GM19397 (cell line): ENCODE results near the gene MSRB1.

ENCODE experiments used
- ATAC-seq: cut with Tn5 transposase; IDR thresholded peaks from one replicate; pipeline ENCODE4 v1.9.1; 2021; ENCODE audit warnings: mild to moderate bottlenecking, moderate library complexity; ENCODE audit not compliant: unreplicated experiment

MSRB1 gene

DNA sequence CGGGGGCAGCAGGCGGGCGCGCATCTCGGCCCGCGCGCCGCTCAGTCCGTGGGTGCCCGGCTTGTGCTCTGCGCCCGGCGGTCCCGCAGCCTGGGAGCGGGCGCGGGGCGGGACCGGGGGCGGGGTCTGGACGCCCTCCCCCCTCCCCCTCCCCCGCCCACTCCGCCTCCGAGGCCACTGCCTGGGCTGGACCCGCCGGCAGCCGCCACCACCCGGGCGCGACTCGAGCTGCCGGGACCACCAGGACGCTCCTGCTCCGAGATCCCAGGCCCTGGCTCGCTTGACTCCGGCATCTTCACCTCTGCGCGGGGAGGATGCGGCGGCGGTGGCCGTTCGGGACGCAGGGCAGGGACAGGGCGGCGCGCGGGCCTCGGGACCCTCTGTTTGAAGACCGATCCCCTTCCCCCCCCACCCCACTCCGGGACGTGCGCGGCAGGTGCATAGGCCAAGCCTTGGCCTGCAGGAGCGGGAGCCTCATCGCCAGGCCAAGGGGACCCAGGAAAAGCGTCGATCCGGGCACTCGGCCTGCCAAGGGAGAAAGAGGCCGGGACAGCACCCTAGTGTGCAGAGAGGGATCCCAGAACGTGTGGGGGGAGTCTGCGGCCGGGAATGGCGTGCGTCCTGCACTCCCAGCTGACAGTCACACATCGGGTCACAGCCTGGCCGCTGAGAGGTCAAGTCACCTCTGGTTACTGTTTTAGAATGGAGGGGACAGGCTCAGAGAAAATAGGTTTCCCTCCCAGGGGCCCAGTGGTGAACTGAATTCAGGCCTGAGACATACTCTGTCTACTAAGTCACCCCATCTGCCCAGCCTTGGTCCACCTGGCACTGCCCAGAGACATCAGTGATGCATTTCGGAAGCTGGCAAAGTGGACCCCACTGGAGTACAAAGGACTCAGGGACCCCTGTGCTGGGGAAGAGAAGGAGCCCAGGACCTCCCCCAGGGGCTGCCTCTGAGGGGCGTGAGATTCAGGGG, 24.4 kb downstream of the MSRB1 start, which contains the start of gene HS3ST6:
TSS of gene HS3ST6 (minus strand) at position 65 of the 976 bp plus-strand sequence. CDS start 92 bp downstream, outside the sequence.
- ATAC-seq = no peak

DNA sequence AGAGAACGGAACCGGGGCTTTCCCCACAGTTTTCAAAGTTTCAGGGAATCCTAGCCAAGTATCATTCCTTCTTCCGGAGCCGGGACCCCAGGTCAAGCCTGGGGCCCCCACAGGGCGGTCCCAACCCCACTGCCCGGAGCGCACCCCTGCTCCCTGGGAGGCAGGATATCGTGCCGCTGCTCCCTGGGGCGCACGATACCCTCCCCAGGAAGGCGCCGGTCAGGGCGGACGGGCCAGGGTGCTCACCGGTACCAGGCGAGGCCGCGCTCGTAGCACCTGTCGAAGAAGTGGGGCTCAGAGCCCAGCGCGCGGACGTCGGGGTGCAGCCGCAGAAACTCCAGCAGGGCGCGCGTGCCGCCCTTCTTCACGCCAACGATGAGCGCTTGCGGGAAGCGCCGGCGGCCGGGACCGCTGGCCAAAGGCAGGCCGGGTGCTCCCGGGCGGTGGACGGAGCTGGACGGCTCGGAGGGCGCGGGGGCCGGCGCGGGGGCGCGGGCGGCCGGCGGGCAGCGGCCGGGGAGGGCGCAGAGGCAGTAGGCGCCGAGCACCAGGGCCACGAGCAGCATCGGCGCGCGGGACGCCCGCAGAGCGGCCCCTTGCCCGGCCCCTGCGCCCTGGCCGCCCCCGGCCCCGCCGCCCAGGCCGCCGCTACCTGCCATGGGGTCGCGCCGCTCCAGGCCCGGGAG, 25.2 kb downstream of the MSRB1 start:
- no peak for ATAC-seq

- no peak for ATAC-seq
Observed at GRCh38 chr16:1917056-1917664, 25.8 kb downstream of the MSRB1 start.

DNA sequence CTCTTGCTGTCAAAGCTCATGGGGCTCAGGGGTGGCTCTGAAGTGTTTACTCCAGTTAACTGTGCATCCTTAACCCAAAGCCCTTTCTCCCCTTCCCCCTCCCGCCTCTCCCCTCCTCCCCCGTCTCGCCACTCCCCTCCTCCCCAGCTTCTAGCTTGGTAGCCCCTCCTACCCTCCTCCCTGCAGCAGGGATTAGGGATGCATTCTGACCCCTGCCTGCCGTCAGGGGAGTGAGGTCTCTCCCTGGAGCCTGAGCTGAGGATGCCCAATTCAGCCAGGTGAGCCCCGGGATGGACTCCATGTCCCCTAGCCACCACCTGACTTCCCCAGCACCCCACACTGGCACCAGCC, 26.4 kb downstream of the MSRB1 start:
- ATAC-seq = no peak

DNA sequence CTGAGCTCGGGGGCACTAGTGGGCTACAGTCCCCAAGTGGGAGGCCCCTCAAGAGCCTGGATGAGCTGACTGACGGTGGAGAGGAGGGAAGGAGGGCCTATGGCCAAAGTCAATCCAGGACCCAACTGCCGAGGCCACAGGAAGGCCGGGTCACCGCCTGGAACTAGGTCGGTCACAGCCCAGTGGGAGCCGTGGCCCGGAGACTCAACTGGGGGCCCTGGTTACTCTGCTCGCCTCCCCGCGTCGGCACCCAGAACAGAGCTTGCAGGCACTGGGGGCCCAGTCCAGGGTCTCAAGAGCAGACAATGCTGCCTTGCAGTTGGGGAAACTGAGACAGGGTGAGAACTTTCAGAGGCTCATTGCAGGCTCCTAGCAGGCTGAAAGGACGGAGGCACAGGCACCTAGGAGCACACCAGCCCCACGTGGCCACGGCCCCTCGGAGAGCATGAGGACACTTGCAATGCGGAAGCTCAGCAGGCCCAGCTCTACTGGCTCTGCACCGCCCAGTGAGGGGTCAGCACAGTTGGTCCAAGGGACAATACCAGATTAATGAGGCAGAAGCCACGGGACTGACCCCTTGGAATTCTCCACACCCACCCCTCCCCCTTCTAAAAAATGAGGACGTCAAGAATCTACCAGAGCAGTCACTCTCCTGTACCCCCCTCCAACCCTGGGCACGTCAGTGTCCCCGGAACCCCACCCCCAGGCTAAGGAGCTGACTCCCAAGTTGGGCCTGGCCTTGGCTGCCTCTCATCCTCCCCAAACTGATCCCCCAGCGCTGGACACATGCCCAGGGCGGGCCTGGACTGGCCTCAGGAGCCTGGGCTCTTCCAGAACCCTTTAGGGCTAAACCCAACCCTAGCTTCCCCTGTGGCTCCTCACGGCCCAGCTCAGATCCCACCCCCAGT, 27.0 kb downstream of the MSRB1 start:
- no peak for ATAC-seq

DNA sequence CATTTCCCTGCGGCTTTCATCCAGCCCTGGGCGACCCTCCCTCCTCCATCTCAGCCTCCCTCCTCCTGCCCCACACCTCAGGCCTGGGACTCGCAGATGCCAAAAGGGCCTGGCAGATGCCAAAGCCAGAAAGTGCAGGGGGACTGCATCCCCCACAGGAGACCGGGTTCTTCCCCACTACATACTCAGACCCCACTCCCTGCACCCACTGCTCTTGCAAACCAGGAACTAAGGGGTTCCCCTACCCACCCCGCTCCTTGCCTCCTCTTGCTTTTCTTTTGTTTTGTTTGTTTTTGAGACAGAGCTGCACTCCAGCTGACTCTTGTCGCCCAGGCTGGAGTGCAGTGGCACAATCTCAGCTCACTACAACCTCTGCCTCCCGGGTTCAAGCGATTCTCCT, 28.0 kb downstream of the MSRB1 start:
- ATAC-seq = no peak

- no peak for ATAC-seq
Observed at GRCh38 chr16:1914084-1914608, 28.9 kb downstream of the MSRB1 start.

DNA sequence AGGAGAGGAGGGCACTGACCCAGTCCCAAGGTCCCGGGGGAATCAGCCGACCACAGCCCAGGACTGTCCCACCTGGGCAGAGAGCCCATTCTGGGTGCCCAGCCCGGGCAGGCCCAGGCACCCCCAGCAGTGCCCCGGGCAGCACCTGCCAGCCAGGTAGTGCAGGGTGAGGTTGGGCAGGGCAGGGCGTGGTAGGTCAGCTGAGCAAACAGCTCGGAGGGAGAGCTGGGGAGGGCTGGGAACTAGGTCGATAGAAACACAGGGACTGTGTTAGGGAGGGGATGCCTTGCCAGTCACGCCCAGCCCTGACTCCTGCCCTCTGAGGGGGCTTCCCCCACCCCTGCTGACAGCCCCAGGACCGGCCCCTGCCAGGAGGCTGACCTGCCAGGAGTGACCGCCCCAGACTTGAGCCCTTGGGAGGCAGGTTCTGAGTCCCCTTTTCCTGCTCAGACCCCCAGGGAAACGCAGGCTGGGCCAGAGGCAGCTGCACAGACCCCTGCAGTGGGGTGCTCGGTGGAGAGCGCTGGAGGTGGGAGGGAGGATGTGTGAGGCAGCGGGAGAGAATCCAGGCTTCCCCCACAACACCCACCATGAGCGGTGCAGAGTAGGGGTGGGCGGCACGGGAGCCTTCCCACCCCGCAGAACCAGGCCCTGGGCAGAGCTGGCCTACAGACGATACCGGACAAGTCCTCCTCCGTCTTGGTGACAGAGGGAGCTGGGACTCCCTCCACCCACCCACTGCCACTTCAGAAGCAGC, 29.5 kb downstream of the MSRB1 start:
- no peak for ATAC-seq

DNA sequence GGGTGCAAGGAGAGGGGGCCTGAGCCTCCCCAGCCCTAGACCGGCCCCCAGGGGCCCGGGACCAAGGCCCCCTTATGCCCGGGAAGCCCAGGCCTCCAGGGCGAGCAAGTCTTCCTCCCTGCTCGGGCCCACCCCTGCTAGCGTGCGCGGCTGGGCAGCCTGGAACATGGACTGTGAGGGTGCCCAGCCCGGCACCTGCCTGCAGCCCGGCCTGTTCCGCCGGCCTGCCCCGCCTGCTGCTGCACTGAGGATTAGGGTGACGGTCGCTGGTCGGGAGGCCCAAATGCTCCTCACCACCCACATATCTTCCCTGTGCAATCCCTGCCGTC, 30.8 kb downstream of the MSRB1 start:
- ATAC-seq = no peak

- no peak for ATAC-seq
Observed at GRCh38 chr16:1911467-1912214, 31.4 kb downstream of the MSRB1 start.

DNA sequence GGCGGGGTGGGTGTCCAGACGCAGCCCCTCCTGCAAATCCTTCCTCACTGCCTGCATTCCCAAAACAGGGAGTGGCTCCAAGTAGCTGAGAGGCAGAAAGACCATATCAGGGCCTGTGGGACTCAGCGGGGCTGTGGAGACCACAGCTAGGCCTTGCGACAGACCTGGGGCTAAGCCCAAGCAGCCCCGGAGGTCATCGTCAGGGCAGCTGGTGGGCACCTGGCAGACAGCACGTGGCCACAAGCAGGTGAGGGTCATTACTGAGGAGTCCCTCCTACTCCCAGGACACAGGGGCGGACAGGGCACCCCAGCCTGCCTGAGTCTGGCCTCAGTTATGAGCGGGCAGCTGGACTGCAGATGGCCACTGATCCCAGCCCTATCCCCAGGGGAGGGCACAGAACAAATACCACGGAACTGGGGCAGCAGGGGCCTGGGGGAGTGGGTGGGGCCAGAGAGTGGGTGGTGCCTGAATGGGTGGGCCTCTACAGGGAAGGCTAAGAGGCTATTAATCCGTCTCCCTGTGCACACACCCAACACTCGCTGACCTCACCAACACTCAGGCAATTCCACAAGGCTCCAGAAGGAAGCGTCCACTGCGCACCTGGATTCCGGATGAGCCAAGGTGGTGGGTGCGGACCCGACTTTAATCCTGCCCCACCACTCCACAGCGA, 33.3 kb downstream of the MSRB1 start:
- no peak for ATAC-seq

- ATAC-seq = no peak
Observed at GRCh38 chr16:1908983-1909382, 34.0 kb downstream of the MSRB1 start.

GRCh38 chr16:1908184-1908583, 34.8 kb downstream of the MSRB1 start:
- ATAC-seq = no peak

GRCh38 chr16:1907226-1907860, 35.7 kb downstream of the MSRB1 start:
- ATAC-seq = no peak

- no peak for ATAC-seq
Observed at GRCh38 chr16:1906846-1907165, 36.2 kb downstream of the MSRB1 start.

DNA sequence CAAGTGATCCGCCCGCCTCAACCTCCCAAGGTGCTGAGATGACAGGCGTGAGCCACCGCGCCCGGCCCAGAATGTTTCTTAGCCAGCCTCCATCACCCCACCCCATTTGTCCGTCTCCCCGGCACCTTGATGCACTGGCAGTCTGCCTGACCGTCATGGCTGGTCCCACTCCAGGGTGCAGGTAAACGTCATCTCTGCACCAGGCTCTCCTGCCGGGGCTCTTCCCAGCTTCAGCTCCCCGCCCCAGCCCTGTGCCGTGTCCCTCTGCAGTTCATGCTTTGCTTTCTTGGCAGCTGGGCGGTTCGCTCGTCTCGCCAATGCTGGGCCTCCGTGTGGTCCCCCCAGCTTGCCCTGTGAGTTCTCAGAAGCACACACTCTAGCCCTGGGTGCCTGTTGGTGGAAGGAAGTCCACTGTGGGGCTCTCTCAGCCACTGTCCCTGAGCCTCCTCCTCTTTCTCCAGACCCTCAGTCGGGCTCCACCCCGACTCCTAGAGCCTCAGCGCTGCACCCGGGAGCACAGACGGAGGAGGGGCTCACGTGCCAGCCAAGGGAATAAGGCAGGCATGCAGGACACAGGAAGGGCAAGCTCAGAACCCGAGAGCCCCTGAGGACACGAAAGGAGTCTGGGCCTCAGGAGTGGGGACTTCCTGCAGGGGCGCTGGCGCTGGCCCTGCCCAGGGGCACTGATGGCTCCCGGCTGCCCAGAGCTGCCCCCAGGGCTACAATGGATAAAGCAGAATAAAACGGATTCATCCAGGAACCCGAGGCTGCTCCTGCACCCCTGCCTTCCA, 36.7 kb downstream of the MSRB1 start:
- ATAC-seq = no peak
